Middle frontal gyrus (tissue), 1 donor: ENCODE measurements around the gene B4GALT3.
"Not testable (repeated sequence)": the region's sequence is repeated elsewhere in the genome, so short reads cannot be mapped to it uniquely, and the experiment has no call there.

ENCODE experiments used
- DNase-seq: peaks from one replicate; pipeline ENCODE4 v3.0.0-alpha.2; 2015; ENCODE audit warnings: low spot score; ENCODE audit errors: extremely low spot score

Gene B4GALT3

GRCh38 chr1:161177112-161177935, at the start of gene B4GALT3:
B4GALT3 (minus strand) TSS chr1:161177507; CDS start chr1:161176060, 1,447 bp downstream.
- peak; percentile 70 for DNase-seq

- DNase-seq: no peak
These were observed 49.5 kb upstream of the B4GALT3 start for GRCh38 chr1:161226759-161227158.

- DNase-seq: no peak
These were observed 49.0 kb upstream of the B4GALT3 start for GRCh38 chr1:161226320-161226711.

GRCh38 chr1:161225534-161226319, 48.4 kb upstream of the B4GALT3 start, which contains the start of gene TOMM40L:
TOMM40L (plus strand) TSS chr1:161226060; CDS start chr1:161226490, 430 bp downstream.
- peak; percentile 92 for DNase-seq

GRCh38 chr1:161225178-161225533, 47.8 kb upstream of the B4GALT3 start:
- no peak for DNase-seq

GRCh38 chr1:161224695-161225087, 47.4 kb upstream of the B4GALT3 start:
- not testable (repeated sequence) for DNase-seq

- DNase-seq: no peak
These were observed 46.7 kb upstream of the B4GALT3 start for GRCh38 chr1:161223805-161224694.

GRCh38 chr1:161222175-161223019, 45.1 kb upstream of the B4GALT3 start:
- DNase-seq: no peak

- DNase-seq: no peak
These were observed 42.7 kb upstream of the B4GALT3 start for GRCh38 chr1:161220002-161220401.

GRCh38 chr1:161219078-161219892, 42.0 kb upstream of the B4GALT3 start:
- DNase-seq: no peak

GRCh38 chr1:161218301-161219077, 41.2 kb upstream of the B4GALT3 start:
- DNase-seq: no peak

- no peak for DNase-seq
These were observed 40.5 kb upstream of the B4GALT3 start for GRCh38 chr1:161217831-161218230.

- no peak for DNase-seq
These were observed 39.8 kb upstream of the B4GALT3 start for GRCh38 chr1:161216945-161217712.

GRCh38 chr1:161215076-161215475, 37.8 kb upstream of the B4GALT3 start, which contains the start of gene FCER1G:
FCER1G (plus strand) TSS chr1:161215295; CDS start chr1:161215322, 27 bp downstream.
- no peak for DNase-seq

- no peak for DNase-seq
These were observed 37.1 kb upstream of the B4GALT3 start for GRCh38 chr1:161214369-161214768.

GRCh38 chr1:161209790-161210409, 32.6 kb upstream of the B4GALT3 start:
- DNase-seq: peak; percentile 62

- no peak for DNase-seq
These were observed 29.9 kb upstream of the B4GALT3 start for GRCh38 chr1:161207173-161207572.
